BLaER1 treated with 17β-estradiol and CSF1 and Interleukin-3, amounts not matched to agents 10 nM and 100 nM (cell line): ENCODE data around the gene FBXL16.
"Not testable (repeated sequence)": the region's sequence is repeated elsewhere in the genome, so short reads cannot be mapped to it uniquely, and the experiment has no call there.

Source experiments
- H3K27ac ChIP-seq, 11 experiments: shearing (Covaris generic); formaldehyde crosslinking; 2 replicates each; pipeline ENCODE4 v1.8.1; 2022
- H3K27me3 ChIP-seq, 11 experiments: shearing (Covaris generic); formaldehyde crosslinking; 2 replicates each; pipeline ENCODE4 v1.8.1; 2022
- H3K36me3 ChIP-seq, 11 experiments: shearing (Covaris generic); formaldehyde crosslinking; 2 replicates each; pipeline ENCODE4 v1.8.1; 2022
- H3K4me1 ChIP-seq, 10 experiments: shearing (Covaris generic); formaldehyde crosslinking; 2 replicates each; pipeline ENCODE4 v1.8.1; 2022
- H3K4me2 ChIP-seq, 11 experiments: shearing (Covaris generic); formaldehyde crosslinking; 2 replicates each; pipeline ENCODE4 v1.8.1; 2022
- H3K4me3 ChIP-seq, 10 experiments: shearing (Covaris generic); formaldehyde crosslinking; 2 replicates each; pipeline ENCODE4 v1.8.1; 2022
- H3K9ac ChIP-seq, 11 experiments: shearing (Covaris generic); formaldehyde crosslinking; 2 replicates each; pipeline ENCODE4 v1.8.1; 2022
- H3K9me3 ChIP-seq, 11 experiments: shearing (Covaris generic); formaldehyde crosslinking; replicated peaks in 1 of 11; 2 replicates each; pipeline ENCODE4 v1.8.1; 2022
- H4K20me1 ChIP-seq, 11 experiments: shearing (Covaris generic); formaldehyde crosslinking; 2 replicates each; pipeline ENCODE4 v1.8.1; 2022
- Cebpa-rat ChIP-seq, 11 experiments: shearing (Covaris generic); IDR thresholded peaks; 2 replicates each; pipeline ENCODE4 v1.8.1; 2022

Gene FBXL16

GRCh38 chr16:718389-718788 is 12.8 kb upstream of the FBXL16 start:
- TF ChIP-seq Cebpa-rat (IDR thresholded peaks at IDR 0.05), result no peak
- Histone ChIP-seq H3K27ac (peak overlapping the region in 4 of 11 experiments; percentile 23 to 51 (median 36); a peak in 4 of 22 replicates), H3K27me3 (peaks cover 16 to 58% (median 35%) of the 10 kb centered on the region in 11 experiments), H3K4me2 (peak overlapping the region; percentile 5 to 100 (median 100); a peak in 19 of 22 replicates), H3K4me1 (peaks cover 75 to 93% (median 89%) of the 10 kb centered on the region in 10 experiments), H4K20me1 (peaks cover 17 to 90% (median 59%) of the 10 kb centered on the region in 11 experiments; a peak in 21 of 22 replicates), H3K4me3 (no peak overlapping the region; a peak in 1 of 20 replicates), H3K9ac (peak overlapping the region in 4 of 11 experiments; percentile 59 to 87 (median 75); a peak in 7 of 22 replicates), H3K9me3 (no peaks in the 10 kb centered on the region), H3K36me3 (0 out of 22 replicates have a peak, but pooled peaks cover 0 to 6% (median 0%) of the 10 kb centered on the region in 11 experiments)

- Histone ChIP-seq H3K36me3 (0 out of 22 replicates have a peak, but pooled peaks cover 0 to under 1% (median 0%) of the 10 kb centered on the region in 11 experiments), H3K4me1 (peaks cover 67 to 85% (median 82%) of the 10 kb centered on the region in 10 experiments), H3K9me3 (no peaks in the 10 kb centered on the region), H4K20me1 (peaks cover 9 to 83% (median 52%) of the 10 kb centered on the region in 11 experiments; a peak in 20 of 22 replicates), H3K27ac (peak overlapping the region in 4 of 11 experiments; percentile 23 to 51 (median 36); a peak in 4 of 22 replicates), H3K27me3 (peaks cover 16 to 54% (median 39%) of the 10 kb centered on the region in 11 experiments), H3K4me3 (peak overlapping the region in 1 of 10 experiments; percentile 15; a peak in 2 of 20 replicates), H3K9ac (peak overlapping the region in 5 of 11 experiments; percentile 29 to 87 (median 73); a peak in 7 of 22 replicates), H3K4me2 (peak overlapping the region; percentile 5 to 100 (median 100); a peak in 20 of 22 replicates)
- no peak for TF ChIP-seq Cebpa-rat (IDR thresholded peaks at IDR 0.05)
Observed at GRCh38 chr16:717450-718245, 12.0 kb upstream of the FBXL16 start.

GRCh38 chr16:716768-717325 is 11.2 kb upstream of the FBXL16 start:
- Histone ChIP-seq H3K27me3 (peaks cover 17 to 60% (median 48%) of the 10 kb centered on the region in 11 experiments), H3K9ac (peak overlapping the region in 6 of 11 experiments; percentile 8 to 80 (median 72); a peak in 5 of 22 replicates), H4K20me1 (peaks cover 4 to 75% (median 44%) of the 10 kb centered on the region in 11 experiments; a peak in 19 of 22 replicates), H3K4me1 (peaks cover 60 to 77% (median 75%) of the 10 kb centered on the region in 10 experiments), H3K4me3 (peak overlapping the region in 6 of 10 experiments; percentile 68 to 75 (median 71); a peak in 4 of 20 replicates), H3K4me2 (peak overlapping the region; percentile 91 to 100 (median 100); a peak in 21 of 22 replicates), H3K27ac (no peak overlapping the region), H3K36me3 (no peaks in the 10 kb centered on the region), H3K9me3 (no peaks in the 10 kb centered on the region)
- no peak for TF ChIP-seq Cebpa-rat (IDR thresholded peaks at IDR 0.05)

DNA sequence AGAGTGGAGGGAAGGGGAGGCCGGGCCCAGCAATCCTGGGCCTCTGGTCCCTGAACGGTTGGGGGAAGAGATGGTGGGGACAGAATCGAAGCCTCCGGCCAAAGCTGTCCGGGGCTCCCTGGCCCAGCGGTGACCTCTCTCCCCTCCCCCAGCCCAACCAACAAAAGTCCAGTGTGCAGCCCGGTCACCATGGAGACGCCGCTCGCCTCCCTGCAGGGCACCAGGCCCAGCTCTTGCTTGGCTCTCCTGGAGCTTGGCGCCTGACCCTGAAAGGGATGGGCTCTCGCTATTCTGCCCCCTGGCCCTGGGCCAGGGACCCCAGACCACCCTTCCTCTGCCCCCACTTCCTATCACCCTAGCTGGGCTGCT is 10.6 kb upstream of the FBXL16 start:
- Histone ChIP-seq H4K20me1 (peaks cover 0 to 73% (median 43%) of the 10 kb centered on the region in 11 experiments; a peak in 18 of 22 replicates), H3K36me3 (no peaks in the 10 kb centered on the region), H3K4me1 (peaks cover 55 to 77% (median 73%) of the 10 kb centered on the region in 10 experiments), H3K27ac (no peak overlapping the region), H3K9me3 (no peaks in the 10 kb centered on the region), H3K9ac (peak overlapping the region in 6 of 11 experiments; percentile 23 to 80 (median 72); a peak in 9 of 22 replicates), H3K4me3 (peak overlapping the region in 9 of 10 experiments; percentile 61 to 75 (median 69); a peak in 17 of 20 replicates), H3K4me2 (peak overlapping the region; percentile 91 to 100 (median 100)), H3K27me3 (peaks cover 22 to 65% (median 54%) of the 10 kb centered on the region in 11 experiments)
- no peak for TF ChIP-seq Cebpa-rat (IDR thresholded peaks at IDR 0.05)

- Histone ChIP-seq H3K36me3 (no peaks in the 10 kb centered on the region), H3K27ac (0 out of 22 replicates have a peak overlapping the region, but pooled peaks of 2 of the 11 experiments have one; percentile 5 to 7), H3K4me2 (peak overlapping the region; percentile 91 to 100 (median 100)), H3K4me1 (peaks cover 55 to 81% (median 76%) of the 10 kb centered on the region in 10 experiments), H3K9me3 (no peaks in the 10 kb centered on the region), H4K20me1 (peaks cover 0 to 77% (median 48%) of the 10 kb centered on the region in 11 experiments; a peak in 18 of 22 replicates), H3K9ac (peak overlapping the region; percentile 17 to 80 (median 68); a peak in 19 of 22 replicates), H3K27me3 (peaks cover 28 to 71% (median 60%) of the 10 kb centered on the region in 11 experiments), H3K4me3 (peak overlapping the region; percentile 58 to 75 (median 68))
- TF ChIP-seq Cebpa-rat (IDR thresholded peaks at IDR 0.05), result no peak
Observed at GRCh38 chr16:715477-716199, 10.0 kb upstream of the FBXL16 start.

DNA sequence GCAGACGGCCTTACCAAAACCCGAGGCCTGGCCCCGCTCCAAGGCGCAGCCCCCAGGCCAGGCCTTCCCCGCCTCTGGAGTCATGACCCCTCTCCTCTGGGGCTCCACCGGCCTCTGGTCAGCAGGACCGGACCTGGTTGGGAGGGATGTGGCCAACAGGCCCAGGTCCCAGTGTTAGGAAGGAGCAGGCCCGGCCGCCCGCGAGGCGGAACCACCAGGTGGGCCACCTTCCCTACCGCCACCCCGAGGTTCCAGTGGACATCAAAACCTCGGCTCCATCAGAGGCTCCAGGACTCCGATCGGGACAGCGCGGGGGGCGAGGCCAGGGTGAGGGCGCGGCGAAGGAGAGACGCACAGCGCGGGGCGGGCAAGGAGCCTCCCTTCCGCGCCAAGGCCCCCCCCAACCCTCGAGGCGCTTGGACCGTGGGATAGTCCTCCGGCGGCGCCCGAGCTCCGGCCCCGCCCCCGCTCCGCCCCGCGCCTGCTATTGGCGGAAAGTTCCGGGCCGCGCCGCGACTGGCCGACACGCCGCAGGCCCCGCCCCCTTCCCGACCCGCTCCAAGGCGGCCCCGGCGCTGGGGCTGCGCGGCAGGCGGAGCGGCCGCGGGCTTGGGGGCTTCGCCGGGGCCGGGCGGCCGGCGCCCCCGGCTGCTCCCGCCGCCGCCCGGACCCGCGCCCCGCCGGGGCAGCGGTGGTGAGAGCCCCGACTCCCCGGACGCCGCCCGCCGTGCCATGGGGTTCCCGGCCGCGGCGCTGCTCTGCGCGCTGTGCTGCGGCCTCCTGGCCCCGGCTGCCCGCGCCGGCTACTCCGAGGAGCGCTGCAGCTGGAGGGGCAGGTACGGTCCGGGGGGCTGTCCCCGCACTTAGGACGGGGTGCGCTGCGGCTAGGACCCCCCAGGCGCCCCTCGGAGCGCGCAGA is 9.2 kb upstream of the FBXL16 start, which contains the start of gene METRN:
Gene METRN (plus strand): TSS at position 561 of the 919 bp plus-strand sequence. CDS start 172 bp downstream, at position 733.
- Histone ChIP-seq H3K27ac (0 out of 22 replicates have a peak within 1 kb of the TSS, but pooled peaks of 2 of the 11 experiments have one; percentile 5 to 7), H3K9ac (peak within 1 kb of the TSS; percentile 17 to 80 (median 68); a peak in 19 of 22 replicates), H3K36me3 (no peaks in the 10 kb centered on the region), H4K20me1 (peaks cover 0 to 80% (median 56%) of the 10 kb centered on the region in 11 experiments; a peak in 19 of 22 replicates), H3K4me1 (peaks cover 49 to 81% (median 76%) of the 10 kb centered on the region in 10 experiments), H3K4me3 (peak within 1 kb of the TSS; percentile 58 to 75 (median 68)), H3K4me2 (peak within 1 kb of the TSS; percentile 91 to 100 (median 100)), H3K27me3 (peaks cover 36 to 79% (median 68%) of the 10 kb centered on the region in 11 experiments), H3K9me3 (no peaks in the 10 kb centered on the region)
- TF ChIP-seq Cebpa-rat (IDR thresholded peaks at IDR 0.05), result no peak

DNA sequence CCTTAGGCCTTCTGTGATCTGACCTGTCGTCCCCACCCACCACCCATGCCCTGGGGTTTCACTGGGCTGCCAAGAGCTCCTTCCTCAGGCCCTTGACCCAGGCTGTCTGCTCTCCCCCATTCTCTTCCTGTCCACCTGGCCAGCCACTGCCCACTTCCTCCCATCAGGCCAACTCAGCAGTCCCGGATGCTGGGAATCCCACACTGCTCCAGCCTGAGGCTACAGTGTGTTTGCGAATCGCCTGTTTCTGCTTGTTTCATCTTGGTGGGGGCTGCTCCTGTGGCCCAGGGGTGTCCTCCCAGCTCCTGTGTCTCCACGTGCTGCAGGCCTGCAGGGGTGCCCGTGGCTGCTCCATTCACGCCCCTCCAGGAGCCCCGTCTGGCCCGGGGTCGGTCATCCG is 8.5 kb upstream of the FBXL16 start:
- H3K4me3 ChIP-seq, result peak overlapping the region in 2 of 10 experiments; percentile 68 to 74; a peak in 3 of 20 replicates
- TF ChIP-seq Cebpa-rat (IDR thresholded peaks at IDR 0.05), result no peak
- no peaks in the 10 kb centered on the region for H3K9me3 ChIP-seq
- peaks cover 0 to 81% (median 58%) of the 10 kb centered on the region in 11 experiments; a peak in 19 of 22 replicates for H4K20me1 ChIP-seq
- peak overlapping the region; percentile 91 to 100 (median 100) for H3K4me2 ChIP-seq
- no peaks in the 10 kb centered on the region for H3K36me3 ChIP-seq
- 0 out of 22 replicates have a peak overlapping the region, but pooled peaks of 2 of the 11 experiments have one; percentile 18 for H3K9ac ChIP-seq
- peaks cover 43 to 86% (median 75%) of the 10 kb centered on the region in 11 experiments for H3K27me3 ChIP-seq
- no peak overlapping the region for H3K27ac ChIP-seq
- H3K4me1 ChIP-seq, result peaks cover 42 to 79% (median 73%) of the 10 kb centered on the region in 10 experiments

- H3K9ac ChIP-seq, H3K4me3 ChIP-seq, H3K27ac ChIP-seq, H3K36me3 ChIP-seq, H3K4me2 ChIP-seq, H3K9me3 ChIP-seq: not testable (repeated sequence)
- Histone ChIP-seq H4K20me1 (peaks cover 0 to 81% (median 48%) of the 10 kb centered on the region in 11 experiments; a peak in 19 of 22 replicates), H3K4me1 (peaks cover 32 to 66% (median 60%) of the 10 kb centered on the region in 10 experiments), H3K27me3 (peaks cover 56 to 92% (median 86%) of the 10 kb centered on the region in 11 experiments)
Observed at GRCh38 chr16:712740-713250, 7.2 kb upstream of the FBXL16 start.
